ENCODE results near the gene TCEA2. TPM values are rescaled to one million over a fixed set of nuclear protein-coding genes. Genes with fewer than 3 reads are reported as not detected.

TCEA2 gene
- total and polyA plus RNA-seq, 2 of the 13 experiments (the other 11 are each of a cell fraction or from before 2014, with no cell fraction given), result 28.1 to 33.7 TPM

DNA sequence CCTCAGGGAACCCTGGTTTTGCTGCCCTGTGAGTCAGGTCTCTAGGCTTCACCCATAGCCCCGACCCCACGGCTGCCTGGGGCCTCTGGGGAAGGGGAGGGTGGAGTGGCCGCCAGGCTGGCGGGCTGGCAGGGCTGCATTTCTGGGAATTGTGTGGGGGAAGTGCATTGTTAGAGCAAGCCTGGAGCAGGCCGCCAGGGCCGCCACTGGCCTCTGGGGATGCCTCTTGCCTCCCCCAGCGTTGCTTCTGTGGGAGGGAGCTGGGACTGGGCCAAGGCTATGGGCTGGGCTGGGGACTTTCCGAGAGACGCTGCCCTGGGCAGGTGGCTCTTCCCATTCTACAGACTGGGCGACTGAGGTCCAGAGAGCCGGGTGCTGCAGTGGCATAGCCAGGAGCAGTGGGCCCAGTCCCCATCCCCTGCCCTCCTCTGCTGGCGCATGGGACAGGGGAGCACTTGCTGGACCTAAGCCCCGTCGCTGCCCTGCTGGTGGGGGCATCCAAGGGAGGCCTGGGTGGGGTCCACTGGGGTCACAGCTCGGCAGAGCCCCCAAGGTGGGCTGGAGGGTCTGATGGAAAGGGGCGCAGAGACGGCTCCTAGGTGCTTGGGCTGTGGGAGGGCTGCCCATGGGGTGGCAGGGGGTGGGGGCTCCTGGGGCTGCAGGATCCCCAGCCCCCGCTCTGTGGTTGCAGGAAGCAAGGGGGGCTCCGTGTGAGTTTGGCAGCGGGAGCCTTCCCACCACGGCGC lies 6.9 kb upstream of the TCEA2 start (continued):
- TF ChIP-seq ZNF713 (CRISPR knock-in tag; IDR thresholded peaks at IDR 0.05) (0 out of 2 replicates have a peak, but pooled peaks have one; percentile 26), ZNF749 (CRISPR knock-in tag; IDR thresholded peaks at IDR 0.05; ENCODE audit: borderline replicate concordance) (peak; percentile 57; the same call in 1 of the 2 replicates), ZNF17 (CRISPR knock-in tag; IDR thresholded peaks at IDR 0.05) (0 out of 2 replicates have a peak, but pooled peaks have one; percentile 14), ZZZ3 (CRISPR knock-in tag; IDR thresholded peaks at IDR 0.05; ENCODE audit: borderline replicate concordance) (no peak), U2AF2 (IDR thresholded peaks at IDR 0.05; ENCODE audit: low read depth, low read length) (no peak), NFATC3 (CRISPR knock-in tag; IDR thresholded peaks at IDR 0.05) (peak; percentile 92; the same call in 1 of the 2 replicates), SOX5 (CRISPR knock-in tag; IDR thresholded peaks at IDR 0.05; ENCODE audit: borderline replicate concordance) (peak; percentile 75), ZNF33A (CRISPR knock-in tag; IDR thresholded peaks at IDR 0.05; ENCODE audit: borderline replicate concordance) (no peak), YEATS2 (CRISPR knock-in tag; IDR thresholded peaks at IDR 0.05; ENCODE audit: borderline replicate concordance) (no peak; the same call in 1 of the 2 replicates), AGO1 (IDR thresholded peaks at IDR 0.05; ENCODE audit: low read depth, low read length, poor library complexity, severe bottlenecking) (no peak), KMT2B (CRISPR knock-in tag; IDR thresholded peaks at IDR 0.05) (peak; percentile 32; the same call in 1 of the 2 replicates), ZNF780A (CRISPR knock-in tag; IDR thresholded peaks at IDR 0.05) (no peak), ZNF33B (CRISPR knock-in tag; IDR thresholded peaks at IDR 0.05) (no peak), NFRKB (IDR thresholded peaks at IDR 0.05) (no peak), CHD4 (IDR thresholded peaks at IDR 0.05; ENCODE audit: borderline replicate concordance, low read length) (peak; percentile 94; the same call in 1 of the 2 replicates), CBFB (CRISPR knock-in tag; IDR thresholded peaks at IDR 0.05) (peak; percentile 82), CREM (IDR thresholded peaks at IDR 0.05) (peak; percentile 50; the same call in 1 of the 2 replicates), CREM (CRISPR knock-in tag; IDR thresholded peaks at IDR 0.05) (no peak), HNF4A (CRISPR knock-in tag; IDR thresholded peaks at IDR 0.05) (peak; percentile 32; the same call in 1 of the 2 replicates), ZNF614 (CRISPR knock-in tag; IDR thresholded peaks at IDR 0.05; ENCODE audit: borderline replicate concordance) (peak; percentile 88; the same call in 1 of the 2 replicates)
- TF ChIP-seq, protein P1, sequence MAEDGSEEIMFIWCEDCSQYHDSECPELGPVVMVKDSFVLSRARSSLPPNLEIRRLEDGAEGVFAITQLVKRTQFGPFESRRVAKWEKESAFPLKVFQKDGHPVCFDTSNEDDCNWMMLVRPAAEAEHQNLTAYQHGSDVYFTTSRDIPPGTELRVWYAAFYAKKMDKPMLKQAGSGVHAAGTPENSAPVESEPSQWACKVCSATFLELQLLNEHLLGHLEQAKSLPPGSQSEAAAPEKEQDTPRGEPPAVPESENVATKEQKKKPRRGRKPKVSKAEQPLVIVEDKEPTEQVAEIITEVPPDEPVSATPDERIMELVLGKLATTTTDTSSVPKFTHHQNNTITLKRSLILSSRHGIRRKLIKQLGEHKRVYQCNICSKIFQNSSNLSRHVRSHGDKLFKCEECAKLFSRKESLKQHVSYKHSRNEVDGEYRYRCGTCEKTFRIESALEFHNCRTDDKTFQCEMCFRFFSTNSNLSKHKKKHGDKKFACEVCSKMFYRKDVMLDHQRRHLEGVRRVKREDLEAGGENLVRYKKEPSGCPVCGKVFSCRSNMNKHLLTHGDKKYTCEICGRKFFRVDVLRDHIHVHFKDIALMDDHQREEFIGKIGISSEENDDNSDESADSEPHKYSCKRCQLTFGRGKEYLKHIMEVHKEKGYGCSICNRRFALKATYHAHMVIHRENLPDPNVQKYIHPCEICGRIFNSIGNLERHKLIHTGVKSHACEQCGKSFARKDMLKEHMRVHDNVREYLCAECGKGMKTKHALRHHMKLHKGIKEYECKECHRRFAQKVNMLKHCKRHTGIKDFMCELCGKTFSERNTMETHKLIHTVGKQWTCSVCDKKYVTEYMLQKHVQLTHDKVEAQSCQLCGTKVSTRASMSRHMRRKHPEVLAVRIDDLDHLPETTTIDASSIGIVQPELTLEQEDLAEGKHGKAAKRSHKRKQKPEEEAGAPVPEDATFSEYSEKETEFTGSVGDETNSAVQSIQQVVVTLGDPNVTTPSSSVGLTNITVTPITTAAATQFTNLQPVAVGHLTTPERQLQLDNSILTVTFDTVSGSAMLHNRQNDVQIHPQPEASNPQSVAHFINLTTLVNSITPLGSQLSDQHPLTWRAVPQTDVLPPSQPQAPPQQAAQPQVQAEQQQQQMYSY (CRISPR knock-in tag; IDR thresholded peaks at IDR 0.05), result no peak
- TF ChIP-seq, protein P2, sequence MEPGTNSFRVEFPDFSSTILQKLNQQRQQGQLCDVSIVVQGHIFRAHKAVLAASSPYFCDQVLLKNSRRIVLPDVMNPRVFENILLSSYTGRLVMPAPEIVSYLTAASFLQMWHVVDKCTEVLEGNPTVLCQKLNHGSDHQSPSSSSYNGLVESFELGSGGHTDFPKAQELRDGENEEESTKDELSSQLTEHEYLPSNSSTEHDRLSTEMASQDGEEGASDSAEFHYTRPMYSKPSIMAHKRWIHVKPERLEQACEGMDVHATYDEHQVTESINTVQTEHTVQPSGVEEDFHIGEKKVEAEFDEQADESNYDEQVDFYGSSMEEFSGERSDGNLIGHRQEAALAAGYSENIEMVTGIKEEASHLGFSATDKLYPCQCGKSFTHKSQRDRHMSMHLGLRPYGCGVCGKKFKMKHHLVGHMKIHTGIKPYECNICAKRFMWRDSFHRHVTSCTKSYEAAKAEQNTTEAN (CRISPR knock-in tag; conservative IDR thresholded peaks at IDR 0.05), result peak; percentile 72; the same call in 1 of the 2 replicates
- TF ChIP-seq, protein P3, sequence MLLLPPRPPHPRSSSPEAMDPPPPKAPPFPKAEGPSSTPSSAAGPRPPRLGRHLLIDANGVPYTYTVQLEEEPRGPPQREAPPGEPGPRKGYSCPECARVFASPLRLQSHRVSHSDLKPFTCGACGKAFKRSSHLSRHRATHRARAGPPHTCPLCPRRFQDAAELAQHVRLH (CRISPR knock-in tag; IDR thresholded peaks at IDR 0.05; ENCODE audit: borderline replicate concordance, low read depth), result no peak
- TF ChIP-seq, protein P4, sequence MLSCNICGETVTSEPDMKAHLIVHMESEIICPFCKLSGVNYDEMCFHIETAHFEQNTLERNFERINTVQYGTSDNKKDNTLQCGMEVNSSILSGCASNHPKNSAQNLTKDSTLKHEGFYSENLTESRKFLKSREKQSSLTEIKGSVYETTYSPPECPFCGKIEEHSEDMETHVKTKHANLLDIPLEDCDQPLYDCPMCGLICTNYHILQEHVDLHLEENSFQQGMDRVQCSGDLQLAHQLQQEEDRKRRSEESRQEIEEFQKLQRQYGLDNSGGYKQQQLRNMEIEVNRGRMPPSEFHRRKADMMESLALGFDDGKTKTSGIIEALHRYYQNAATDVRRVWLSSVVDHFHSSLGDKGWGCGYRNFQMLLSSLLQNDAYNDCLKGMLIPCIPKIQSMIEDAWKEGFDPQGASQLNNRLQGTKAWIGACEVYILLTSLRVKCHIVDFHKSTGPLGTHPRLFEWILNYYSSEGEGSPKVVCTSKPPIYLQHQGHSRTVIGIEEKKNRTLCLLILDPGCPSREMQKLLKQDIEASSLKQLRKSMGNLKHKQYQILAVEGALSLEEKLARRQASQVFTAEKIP (CRISPR knock-in tag; IDR thresholded peaks at IDR 0.05; ENCODE audit: borderline replicate concordance), result no peak
